Body of pancreas (tissue), 4 donors: ENCODE data around the gene TNFAIP8. TPM values are rescaled to one million over a fixed set of nuclear protein-coding genes. Genes with fewer than 3 reads are reported as not detected.

Source experiments
- ATAC-seq: fragments of 150-250 bp; one replicate; pipeline ENCODE4 v1.9.1; 2016
- DNase-seq, 4 donors: peaks; one replicate each; pipeline ENCODE4 v3.0.0-alpha.2; 2019
- H3K27ac ChIP-seq, 4 donors: fragments of 200-600 bp; sonication (generic); 1 replicate in 3 of 4; 2 replicates in 1 of 4; pipeline versions ENCODE4 v1.5.1 to v1.6.1; 2016 to 2019; ENCODE audit warnings: mild to moderate bottlenecking in 1 of 4, mixed read lengths in 1 of 4, moderate library complexity in 1 of 4
- H3K27me3 ChIP-seq, 2 donors: fragments of 200-600 bp; sonication (generic); one replicate each; pipeline ENCODE4 v1.6.0; 2016; ENCODE audit warnings: mild to moderate bottlenecking in 1 of 2
- H3K36me3 ChIP-seq, 2 donors: fragments of 200-600 bp; sonication (generic); replicated peaks in 1 of 2; 2 replicates each; pipeline ENCODE4 v1.5.1; 2016; ENCODE audit warnings: low read depth in 2 of 2; ENCODE audit not compliant: insufficient read depth in 1 of 2
- H3K4me1 ChIP-seq: fragments of 200-600 bp; sonication (generic); one replicate; pipeline ENCODE4 v1.6.0; 2016
- H3K4me3 ChIP-seq, 2 donors: fragments of 200-600 bp; sonication (generic); 1 replicate in 1 of 2; 2 replicates in 1 of 2; pipeline ENCODE4 v1.5.1; 2016 to 2019
- H3K9me3 ChIP-seq, 3 donors: fragments of 200-600 bp; sonication (generic); 1 replicate in 2 of 3; 2 replicates in 1 of 3; pipeline ENCODE4 v1.5.1; 2016
- POLR2A ChIP-seq, 3 donors: fragments of 450-650 bp; IDR thresholded peaks; one replicate each; pipeline ENCODE4 v1.6.1; 2016; ENCODE audit warnings: antibody characterized with exemption in 3 of 3, mild to moderate bottlenecking in 2 of 3
- WGBS, 2 donors: methylation state at CpG; one replicate each; pipeline ENCODE4 v1.1.5; 2017; 5-methylcytosine and 5-hydroxymethylcytosine counted together
- intact Hi-C: fragments of 100-400 bp; cut with DNase I; formaldehyde crosslinking; loops from one replicate; pipeline ENCODE4 v1.15.1; 2023
- total RNA-seq, 2 donors: library from RNA; depleted of rRNA; stranded (reverse); fragments of >200 nt; gene quantifications; one replicate each; pipeline ENCODE4 v1.1.0, GENCODE V29; 2016
- TF ChIP-seq, protein P1 (sequence below), 7 experiments: fragments of 450-650 bp in 4 of 7; fragments of 200-600 bp in 3 of 7; sonication (generic) in 3 of 7; IDR thresholded peaks; one replicate each; pipeline ENCODE4 v1.5.1; 2016 to 2019; ENCODE audit warnings: antibody characterized with exemption in 7 of 7

The TNFAIP8 gene
- total RNA-seq, 2 donors from 2014 or later, result 15.8 to 32.3 TPM

DNA sequence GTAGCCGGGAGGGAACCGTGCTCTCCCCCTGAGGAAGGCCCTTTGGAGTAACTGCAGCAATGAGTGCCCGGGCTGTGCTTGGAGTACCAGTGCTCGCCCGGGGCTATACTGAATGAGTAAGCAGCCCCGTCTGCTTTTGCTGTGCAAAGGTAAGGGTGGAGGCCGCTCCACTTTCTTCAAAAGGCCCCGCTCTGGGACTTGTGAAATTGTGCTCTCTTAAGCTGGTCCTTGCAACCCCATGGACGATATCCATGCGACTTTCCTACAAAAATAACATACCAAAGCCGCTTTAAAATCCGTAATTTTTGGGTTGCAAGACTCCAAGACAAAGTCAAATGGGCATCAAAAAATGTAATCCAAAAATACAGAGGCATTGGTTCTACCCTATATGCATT is 578 bp upstream of the TNFAIP8 start:
- Histone ChIP-seq H3K9me3 (no peaks in the 10 kb centered on the region), H3K27me3 (no peaks in the 10 kb centered on the region), H3K4me1 (peaks cover 14% of the 10 kb centered on the region), H3K4me3 (no peak overlapping the region), H3K36me3 (no peaks in the 10 kb centered on the region), H3K27ac (peak overlapping the region in 3 of 4 donors; percentile 14 to 70 (median 48))
- TF ChIP-seq POLR2A (IDR thresholded peaks at IDR 0.05), result no peak
- TF ChIP-seq, protein P1, sequence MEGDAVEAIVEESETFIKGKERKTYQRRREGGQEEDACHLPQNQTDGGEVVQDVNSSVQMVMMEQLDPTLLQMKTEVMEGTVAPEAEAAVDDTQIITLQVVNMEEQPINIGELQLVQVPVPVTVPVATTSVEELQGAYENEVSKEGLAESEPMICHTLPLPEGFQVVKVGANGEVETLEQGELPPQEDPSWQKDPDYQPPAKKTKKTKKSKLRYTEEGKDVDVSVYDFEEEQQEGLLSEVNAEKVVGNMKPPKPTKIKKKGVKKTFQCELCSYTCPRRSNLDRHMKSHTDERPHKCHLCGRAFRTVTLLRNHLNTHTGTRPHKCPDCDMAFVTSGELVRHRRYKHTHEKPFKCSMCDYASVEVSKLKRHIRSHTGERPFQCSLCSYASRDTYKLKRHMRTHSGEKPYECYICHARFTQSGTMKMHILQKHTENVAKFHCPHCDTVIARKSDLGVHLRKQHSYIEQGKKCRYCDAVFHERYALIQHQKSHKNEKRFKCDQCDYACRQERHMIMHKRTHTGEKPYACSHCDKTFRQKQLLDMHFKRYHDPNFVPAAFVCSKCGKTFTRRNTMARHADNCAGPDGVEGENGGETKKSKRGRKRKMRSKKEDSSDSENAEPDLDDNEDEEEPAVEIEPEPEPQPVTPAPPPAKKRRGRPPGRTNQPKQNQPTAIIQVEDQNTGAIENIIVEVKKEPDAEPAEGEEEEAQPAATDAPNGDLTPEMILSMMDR (IDR thresholded peaks at IDR 0.05), result no peak
- WGBS, 2 donors, result 82 to 85% methylated on average over 9 to 12 of the region's 12 CpGs
- DNase-seq (no peak), ATAC-seq (no peak)
- intact Hi-C loops, result no loop called here

DNA sequence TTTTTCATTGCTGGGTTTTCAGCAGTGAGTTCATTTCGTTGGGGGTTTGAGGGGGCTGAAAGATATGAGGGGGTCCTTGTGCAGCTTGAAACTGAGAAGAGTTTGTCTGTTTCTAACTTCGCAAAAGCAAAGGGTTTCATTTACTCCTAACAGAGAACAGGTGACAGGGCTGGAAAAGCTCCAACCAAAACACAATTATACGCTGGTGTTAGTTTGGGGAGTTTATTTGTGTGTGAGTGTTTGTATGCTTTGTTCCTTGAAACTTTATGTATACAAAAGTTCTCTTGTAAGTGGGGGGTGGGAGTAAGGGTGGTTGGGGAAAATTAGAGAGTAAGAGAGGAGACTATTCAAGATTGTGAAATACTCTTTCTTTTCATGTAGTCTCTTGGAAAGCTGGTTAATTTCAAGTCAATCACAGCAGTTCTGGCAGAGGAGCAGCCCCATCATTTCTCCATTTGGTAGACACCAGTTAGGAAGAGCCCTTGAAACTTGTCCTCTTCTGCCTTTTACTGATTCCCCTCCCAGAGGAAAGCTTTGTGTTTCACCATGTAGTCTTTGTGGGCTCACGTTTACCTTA is 881 bp downstream of the TNFAIP8 start:
- Histone ChIP-seq H3K4me1 (peaks cover 14% of the 10 kb centered on the region), H3K4me3 (peak overlapping the region in 1 of 2 donors; percentile 48), H3K27me3 (no peaks in the 10 kb centered on the region), H3K27ac (peak overlapping the region in 3 of 4 donors; percentile 14 to 70 (median 48)), H3K9me3 (no peaks in the 10 kb centered on the region), H3K36me3 (no peaks in the 10 kb centered on the region)
- ATAC-seq (no peak), DNase-seq (no peak)
- 24% methylated on average over 4 of the region's 4 CpGs for WGBS, 2 donors
- TF ChIP-seq, protein P1 (IDR thresholded peaks at IDR 0.05), result no peak
- TF ChIP-seq POLR2A (IDR thresholded peaks at IDR 0.05), result no peak
- intact Hi-C loops, result no loop called here

DNA sequence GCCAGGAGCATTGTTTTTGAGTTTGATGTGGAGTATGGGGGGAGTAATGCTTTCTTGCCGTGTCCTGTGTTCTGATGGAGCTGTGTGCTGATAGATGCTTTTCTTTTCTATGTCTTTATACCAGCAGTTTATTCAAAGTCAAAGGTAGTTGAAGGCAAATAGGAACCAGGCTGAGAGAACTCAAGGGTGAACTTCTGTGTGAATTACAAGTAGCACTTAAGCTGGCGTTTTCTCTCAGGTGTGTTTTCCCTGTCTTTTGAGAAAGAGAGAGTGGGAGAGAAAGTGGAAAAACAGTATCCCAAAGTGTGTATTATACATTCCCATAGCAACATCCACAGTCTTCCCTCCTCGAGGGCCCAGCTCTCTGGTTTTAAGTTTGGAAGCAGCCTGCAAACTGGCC is 1.5 kb downstream of the TNFAIP8 start:
- Histone ChIP-seq H3K4me3 (no peak overlapping the region), H3K4me1 (peaks cover 14% of the 10 kb centered on the region), H3K36me3 (no peaks in the 10 kb centered on the region), H3K9me3 (no peaks in the 10 kb centered on the region), H3K27me3 (no peaks in the 10 kb centered on the region), H3K27ac (no peak overlapping the region)
- no peak for DNase-seq
- WGBS, 2 donors, result 58 to 63% methylated on average over 3 of the region's 3 CpGs
- TF ChIP-seq, protein P1 (IDR thresholded peaks at IDR 0.05), result no peak
- TF ChIP-seq POLR2A (IDR thresholded peaks at IDR 0.05), result no peak
- ATAC-seq, result no peak
- intact Hi-C loops, result no loop called here

DNA sequence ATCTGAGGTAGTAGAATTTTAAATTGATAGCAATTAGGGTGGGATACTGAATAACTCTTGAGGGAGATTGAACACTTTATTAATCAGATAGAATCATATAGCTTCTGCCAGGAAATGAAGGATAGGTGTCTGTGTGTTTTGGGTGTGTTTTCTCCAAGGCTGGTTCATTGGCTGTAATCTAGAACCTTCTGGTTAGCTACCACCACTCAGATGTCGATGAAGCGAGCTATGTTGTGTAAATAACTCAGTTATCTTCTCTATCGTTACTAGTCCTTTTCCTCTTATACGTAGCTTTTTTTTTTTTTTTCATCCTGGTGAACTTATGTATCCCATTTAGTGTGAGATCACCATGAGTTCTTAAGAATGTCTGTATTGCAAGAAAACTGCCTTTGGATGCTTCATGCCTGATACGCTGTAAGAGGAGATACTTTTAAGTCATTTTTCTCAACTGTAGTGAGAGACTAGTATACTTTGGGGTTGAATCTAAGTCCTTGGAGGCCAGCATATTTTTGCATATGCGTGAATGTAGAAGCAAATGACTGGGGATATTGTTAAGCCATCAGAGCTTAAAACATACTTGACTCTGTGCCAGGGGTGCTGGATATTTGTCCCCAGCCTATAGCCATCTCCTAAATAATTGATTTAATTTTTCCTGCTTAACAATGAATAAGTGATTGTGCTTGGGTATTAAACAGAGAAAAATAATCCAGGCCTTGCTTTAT is 2.1 kb downstream of the TNFAIP8 start:
- H3K27ac ChIP-seq, result no peak overlapping the region

More for the DNA sequence above, 2.1 kb downstream of the TNFAIP8 start:
- Histone ChIP-seq H3K4me1 (peaks cover 14% of the 10 kb centered on the region), H3K36me3 (no peaks in the 10 kb centered on the region), H3K9me3 (no peaks in the 10 kb centered on the region), H3K27me3 (no peaks in the 10 kb centered on the region), H3K4me3 (no peak overlapping the region)
- intact Hi-C loops, result no loop called here
- DNase-seq, result no peak
- WGBS, 2 donors, result 86 to 87% methylated on average over 6 of the region's 6 CpGs
- no peak for TF ChIP-seq POLR2A (IDR thresholded peaks at IDR 0.05)
- TF ChIP-seq, protein P1 (IDR thresholded peaks at IDR 0.05), result no peak
- no peak for ATAC-seq
